ENCODE measurements around the gene KCNIP3. TPM values are rescaled to one million over a fixed set of nuclear protein-coding genes. Genes with fewer than 3 reads are reported as not detected.
"Not testable (repeated sequence)": the region's sequence is repeated elsewhere in the genome, so short reads cannot be mapped to it uniquely, and the experiment has no call there.

Gene KCNIP3
- total and polyA plus RNA-seq, 12 donors: 2.1 to 8.0 (median 3.9) TPM

DNA sequence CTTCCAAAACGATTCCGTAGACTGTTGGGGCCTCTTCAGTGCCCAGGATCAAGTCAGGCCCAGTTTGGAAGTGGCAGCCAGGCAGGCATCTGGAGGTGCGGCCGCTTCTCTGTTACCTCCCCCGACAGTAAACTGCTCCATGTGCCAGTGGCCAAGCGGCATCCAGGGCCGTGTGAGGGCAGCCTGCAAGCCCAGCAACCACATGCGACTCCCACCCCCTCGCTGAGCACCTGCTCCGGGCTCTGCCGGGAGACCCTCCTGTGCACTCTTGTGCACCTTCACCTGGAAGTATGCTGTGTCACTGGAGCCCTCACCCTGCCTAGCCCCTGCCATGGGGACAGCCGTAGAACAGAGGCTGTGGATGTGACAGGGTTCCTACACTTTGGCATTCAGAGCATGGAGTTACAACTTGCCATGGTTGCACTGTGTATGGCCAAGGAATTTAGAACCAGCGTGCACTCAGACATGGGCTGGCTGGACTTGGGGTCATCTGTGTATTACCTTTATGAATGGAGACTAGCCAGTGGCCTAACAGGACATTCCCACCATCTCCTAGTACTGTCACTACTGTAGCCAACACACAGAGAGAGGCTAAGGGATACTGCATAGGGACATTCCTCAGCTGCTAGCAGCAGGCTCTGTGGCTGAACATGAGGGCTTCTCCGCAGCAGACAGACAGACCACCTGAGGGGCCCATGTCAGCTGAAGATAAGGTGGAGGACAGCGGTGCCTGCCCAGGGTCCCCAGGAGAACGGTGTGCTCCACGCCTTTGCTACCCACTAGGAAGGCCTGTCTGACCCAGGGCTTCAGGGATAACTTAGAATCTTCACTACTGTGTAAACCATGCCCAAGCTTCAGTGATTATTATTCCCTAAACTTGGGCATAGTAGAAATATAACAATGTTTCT is 80.3 kb downstream of the KCNIP3 start:
- WGBS, 2 donors: 85 to 90% methylated on average over 17 of the region's 17 CpGs
- intact Hi-C loops (cut with DNase I): no loop called here
- H3K4me1 ChIP-seq: no peaks in the 10 kb centered on the region
- H3K27me3 ChIP-seq: no peaks in the 10 kb centered on the region
- H3K36me3 ChIP-seq: peaks cover 0 to 13% (median 0%) of the 10 kb centered on the region in 9 donors
- no peaks in the 10 kb centered on the region for H3K9me3 ChIP-seq
- no peak overlapping the region for H3K4me3 ChIP-seq
- no peak overlapping the region for H3K27ac ChIP-seq
- TF ChIP-seq, protein P1, sequence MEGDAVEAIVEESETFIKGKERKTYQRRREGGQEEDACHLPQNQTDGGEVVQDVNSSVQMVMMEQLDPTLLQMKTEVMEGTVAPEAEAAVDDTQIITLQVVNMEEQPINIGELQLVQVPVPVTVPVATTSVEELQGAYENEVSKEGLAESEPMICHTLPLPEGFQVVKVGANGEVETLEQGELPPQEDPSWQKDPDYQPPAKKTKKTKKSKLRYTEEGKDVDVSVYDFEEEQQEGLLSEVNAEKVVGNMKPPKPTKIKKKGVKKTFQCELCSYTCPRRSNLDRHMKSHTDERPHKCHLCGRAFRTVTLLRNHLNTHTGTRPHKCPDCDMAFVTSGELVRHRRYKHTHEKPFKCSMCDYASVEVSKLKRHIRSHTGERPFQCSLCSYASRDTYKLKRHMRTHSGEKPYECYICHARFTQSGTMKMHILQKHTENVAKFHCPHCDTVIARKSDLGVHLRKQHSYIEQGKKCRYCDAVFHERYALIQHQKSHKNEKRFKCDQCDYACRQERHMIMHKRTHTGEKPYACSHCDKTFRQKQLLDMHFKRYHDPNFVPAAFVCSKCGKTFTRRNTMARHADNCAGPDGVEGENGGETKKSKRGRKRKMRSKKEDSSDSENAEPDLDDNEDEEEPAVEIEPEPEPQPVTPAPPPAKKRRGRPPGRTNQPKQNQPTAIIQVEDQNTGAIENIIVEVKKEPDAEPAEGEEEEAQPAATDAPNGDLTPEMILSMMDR (IDR thresholded peaks at IDR 0.05): no peak
- ATAC-seq (no peak), DNase-seq (no peak)

DNA sequence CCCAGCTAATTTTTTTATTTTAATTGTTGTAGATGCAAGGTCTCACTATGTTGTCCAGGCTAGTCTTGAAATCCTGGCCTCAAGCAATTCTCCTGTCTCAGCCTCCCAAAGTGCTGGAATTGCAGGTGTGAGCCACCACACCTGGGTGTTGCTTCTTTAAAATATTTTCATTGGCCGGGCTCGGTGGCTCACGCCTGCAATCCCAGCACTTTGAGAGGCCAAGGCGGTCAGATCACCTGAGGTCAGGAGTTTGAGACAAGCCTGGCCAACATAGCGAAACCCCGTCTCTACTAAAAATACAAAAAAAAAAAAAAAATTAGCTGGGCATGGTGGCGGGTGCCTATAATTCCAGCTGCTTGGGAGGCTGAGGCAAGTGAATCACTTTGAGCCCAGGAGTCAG is 81.1 kb downstream of the KCNIP3 start:
- DNase-seq; H3K9me3 ChIP-seq; ATAC-seq; intact Hi-C loops (cut with DNase I); H3K4me3 ChIP-seq; H3K27ac ChIP-seq; H3K27me3 ChIP-seq; H3K4me1 ChIP-seq: not testable (repeated sequence)
- H3K36me3 ChIP-seq: peaks cover 0 to 13% (median 0%) of the 10 kb centered on the region in 9 donors
- WGBS, 2 donors: 97 to 99% methylated on average over 7 of the region's 7 CpGs

DNA sequence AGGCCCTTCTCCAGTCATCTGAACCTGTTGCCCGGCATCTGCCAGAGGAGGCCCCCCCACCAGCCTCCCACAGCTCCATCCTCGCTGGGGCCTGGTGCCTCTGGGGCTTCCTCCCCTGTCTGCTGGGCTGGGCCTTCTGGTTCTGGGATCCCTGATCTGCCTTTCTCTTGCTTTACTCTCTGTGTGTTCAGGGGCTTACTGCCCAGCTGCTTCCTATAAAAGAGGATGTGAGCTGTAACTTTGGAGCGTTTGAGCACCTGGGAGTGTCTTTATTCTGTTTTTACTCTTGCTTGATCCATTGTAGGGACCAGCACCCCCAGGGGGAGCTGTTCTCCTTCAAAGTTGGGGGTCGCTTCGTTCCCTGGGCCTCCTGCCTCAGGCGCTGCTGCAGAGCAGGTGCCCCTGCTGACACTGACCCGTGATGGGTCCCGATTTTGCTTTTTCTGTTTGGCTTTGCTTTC is 82.3 kb downstream of the KCNIP3 start:
- Histone ChIP-seq H3K4me1 (peaks cover 0 to 3% (median 0%) of the 10 kb centered on the region in 9 donors), H3K36me3 (peaks cover 0 to 13% (median 0%) of the 10 kb centered on the region in 9 donors), H3K27me3 (peaks cover 0 to 3% (median 0%) of the 10 kb centered on the region in 7 donors), H3K4me3 (no peak overlapping the region), H3K27ac (no peak overlapping the region), H3K9me3 (no peaks in the 10 kb centered on the region)
- DNase-seq (no peak), ATAC-seq (no peak)
- TF ChIP-seq, protein P1 (IDR thresholded peaks at IDR 0.05): peak in 3 of 9 donors; percentile 12 to 15 (median 13)
- 50 to 51% methylated on average over 8 of the region's 8 CpGs for WGBS, 2 donors
- intact Hi-C loops (cut with DNase I): no loop called here

DNA sequence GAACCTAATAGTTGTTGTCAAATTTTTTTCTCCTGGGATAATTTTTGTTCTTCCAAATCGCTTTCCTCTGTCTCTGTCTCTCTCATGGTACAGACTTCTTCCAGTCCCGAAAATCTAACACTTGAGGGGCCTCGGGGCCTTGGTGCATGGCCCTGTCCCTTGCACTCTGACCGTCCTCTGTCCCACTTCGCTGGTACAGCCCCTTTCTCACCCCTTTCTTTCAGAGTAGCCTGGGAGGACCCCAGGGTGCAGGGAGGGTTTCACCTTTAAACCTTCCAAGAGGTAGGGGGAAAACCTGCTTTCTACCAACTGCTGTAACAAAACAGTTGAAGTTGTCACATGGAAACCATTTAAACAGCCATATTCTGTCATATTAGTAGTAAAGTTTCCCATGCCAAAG is 83.1 kb downstream of the KCNIP3 start:
- DNase-seq (no peak), ATAC-seq (no peak)
- Histone ChIP-seq H3K4me3 (no peak overlapping the region), H3K9me3 (no peaks in the 10 kb centered on the region), H3K36me3 (peaks cover 0 to 13% (median 0%) of the 10 kb centered on the region in 9 donors), H3K27ac (no peak overlapping the region), H3K27me3 (peaks cover 0 to 10% (median 0%) of the 10 kb centered on the region in 7 donors), H3K4me1 (peaks cover 0 to 12% (median 0%) of the 10 kb centered on the region in 9 donors)
- 87 to 89% methylated on average over 5 of the region's 5 CpGs for WGBS, 2 donors
- TF ChIP-seq, protein P1 (IDR thresholded peaks at IDR 0.05): no peak
- intact Hi-C loops (cut with DNase I): no loop called here
